Femur (tissue), 1 donor: ENCODE data around the gene ARHGAP45.

Experiments used
- DNase-seq: peaks from one replicate; pipeline ENCODE4 v3.0.0-alpha.2; 2017

Gene ARHGAP45

GRCh38 chr19:1038978-1039645 lies 27.9 kb upstream of the ARHGAP45 start:
- DNase-seq: no peak

DNA sequence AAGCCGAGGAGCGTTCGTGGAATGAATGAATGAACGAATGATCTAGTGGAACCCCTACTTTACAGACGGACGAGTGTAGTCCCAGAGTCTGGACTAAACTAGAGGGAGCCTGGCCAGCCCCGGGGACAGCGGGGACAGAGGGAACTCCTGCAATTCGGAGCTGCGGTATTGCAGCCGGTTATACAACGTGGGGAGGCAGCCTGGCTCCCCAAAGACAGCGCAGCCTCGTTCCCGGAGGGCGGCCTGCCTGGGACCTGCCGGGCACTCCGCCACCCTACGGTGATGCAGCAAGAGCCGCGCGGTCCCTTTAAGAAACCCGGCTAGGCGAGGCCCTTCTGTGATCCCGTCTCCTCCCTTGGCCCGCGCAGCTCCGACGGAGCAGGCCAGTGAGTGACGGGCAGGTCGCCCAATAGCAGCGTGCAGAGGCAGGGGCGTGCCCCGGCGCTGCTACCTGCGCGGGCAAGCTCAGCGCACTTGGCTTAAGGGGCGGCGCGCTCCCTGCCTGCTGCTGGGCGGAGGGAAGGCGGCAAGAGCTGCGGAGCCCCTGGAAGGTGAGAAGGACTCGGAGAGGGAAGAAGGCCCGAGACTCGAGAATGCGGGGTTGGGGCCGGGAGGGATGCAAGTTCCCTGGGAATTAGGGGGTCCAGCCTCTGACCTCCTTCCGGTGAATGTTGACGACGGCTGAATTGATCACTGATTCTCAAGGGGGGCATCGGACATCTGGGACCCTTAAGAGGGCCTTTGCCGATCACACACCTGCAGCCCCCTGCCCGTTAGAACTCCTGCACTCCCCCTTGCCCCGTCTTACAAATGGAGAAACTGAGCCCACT lies 27.1 kb upstream of the ARHGAP45 start, which contains the start of gene ABCA7:
Gene ABCA7 (plus strand): TSS at position 462 of the 830 bp plus-strand sequence. CDS start 1,255 bp downstream, outside the sequence.
- peak; percentile 97 for DNase-seq

DNA sequence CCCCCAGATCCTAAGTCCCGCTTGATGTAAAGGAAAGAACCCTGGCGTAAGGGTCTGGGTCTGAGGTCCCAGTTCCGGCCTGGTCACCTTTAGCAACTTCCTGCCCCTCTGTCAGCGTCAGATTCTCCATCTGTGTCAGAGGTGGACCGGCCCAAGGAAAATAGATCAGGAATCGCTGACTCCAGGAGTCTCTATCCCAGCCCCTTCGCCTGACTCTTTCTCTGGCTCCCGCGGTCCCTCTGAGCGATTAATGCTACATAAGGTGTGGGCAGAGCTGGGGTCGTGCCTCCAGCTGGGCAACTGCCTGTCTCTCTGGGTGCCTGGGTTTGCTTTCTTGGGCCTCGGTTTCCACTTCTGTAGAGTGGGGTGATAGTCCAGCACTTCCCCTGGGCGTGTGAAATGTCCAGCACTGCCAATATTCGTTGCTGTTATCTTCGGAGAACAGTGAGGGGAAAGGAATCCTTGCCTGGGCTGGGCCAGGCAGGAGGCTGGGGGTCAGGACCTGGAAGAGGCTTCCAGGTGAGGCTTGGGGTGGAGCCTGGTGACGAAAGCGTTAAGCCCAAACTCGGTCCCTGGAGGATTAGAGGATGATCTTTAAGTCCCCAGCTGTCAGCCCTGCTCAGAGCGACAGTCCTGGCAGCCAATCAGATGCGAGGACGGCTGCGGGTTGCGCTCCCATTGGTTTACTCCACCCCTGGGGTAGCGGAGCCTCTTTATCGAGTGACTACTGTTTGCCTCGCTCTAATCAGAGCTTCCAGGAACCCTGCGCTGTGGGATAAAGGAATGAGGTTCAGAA lies 26.3 kb upstream of the ARHGAP45 start:
- DNase-seq: peak; percentile 93

GRCh38 chr19:1041272-1041834 lies 25.6 kb upstream of the ARHGAP45 start:
- DNase-seq: no peak

- DNase-seq: peak; percentile 83
Observed at GRCh38 chr19:1041835-1042685, 24.9 kb upstream of the ARHGAP45 start.

DNA sequence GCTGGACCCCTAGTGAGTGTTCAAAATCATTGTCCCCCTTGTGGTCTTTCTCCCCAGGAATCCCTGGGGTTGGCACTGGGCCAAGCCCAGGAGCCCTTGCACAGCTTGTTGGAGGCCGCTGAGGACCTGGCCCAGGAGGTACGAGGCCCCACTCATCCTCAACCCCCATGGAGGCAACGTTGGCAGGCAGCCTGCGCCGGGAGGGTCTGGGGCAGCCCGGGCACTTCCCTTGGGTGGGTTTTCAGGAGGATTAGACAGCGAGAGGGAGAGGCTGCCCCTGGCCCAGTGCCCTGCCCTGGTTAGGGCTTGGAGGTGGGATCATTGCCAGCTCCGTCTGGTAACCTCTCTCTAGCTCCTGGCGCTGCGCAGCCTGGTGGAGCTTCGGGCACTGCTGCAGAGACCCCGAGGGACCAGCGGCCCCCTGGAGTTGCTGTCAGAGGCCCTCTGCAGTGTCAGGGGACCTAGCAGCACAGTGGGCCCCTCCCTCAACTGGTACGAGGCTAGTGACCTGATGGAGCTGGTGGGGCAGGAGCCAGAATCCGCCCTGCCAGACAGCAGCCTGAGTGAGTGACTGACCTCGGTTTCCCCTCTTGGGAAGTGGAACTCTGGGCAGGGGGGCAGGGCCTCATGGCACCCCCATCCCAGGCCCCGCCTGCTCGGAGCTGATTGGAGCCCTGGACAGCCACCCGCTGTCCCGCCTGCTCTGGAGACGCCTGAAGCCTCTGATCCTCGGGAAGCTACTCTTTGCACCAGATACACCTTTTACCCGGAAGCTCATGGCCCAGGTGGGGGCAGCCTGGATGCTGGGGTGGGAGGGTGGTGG lies 24.1 kb upstream of the ARHGAP45 start:
- peak; percentile 60 for DNase-seq

GRCh38 chr19:1045247-1045603 lies 21.7 kb upstream of the ARHGAP45 start:
- DNase-seq: no peak

DNA sequence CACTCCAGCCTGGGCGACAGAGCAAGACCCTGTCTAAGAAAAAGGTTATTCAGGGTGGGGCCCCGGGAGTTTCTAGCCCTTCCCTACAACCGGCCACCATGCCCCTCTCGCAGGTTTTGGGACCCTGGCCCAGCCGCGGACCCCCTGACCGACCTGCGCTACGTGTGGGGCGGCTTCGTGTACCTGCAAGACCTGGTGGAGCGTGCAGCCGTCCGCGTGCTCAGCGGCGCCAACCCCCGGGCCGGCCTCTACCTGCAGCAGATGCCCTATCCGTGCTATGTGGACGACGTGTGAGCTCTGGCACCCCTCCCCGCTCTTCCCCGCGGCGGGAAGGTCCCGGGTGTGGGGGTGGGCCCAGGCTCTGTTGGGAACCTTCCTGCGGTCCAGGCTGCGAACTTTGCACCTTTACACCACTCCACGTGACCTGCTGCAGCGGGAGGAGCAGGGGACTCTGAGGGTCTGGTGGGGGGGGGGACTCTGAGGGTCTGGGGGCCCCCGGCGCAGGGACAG lies 20.8 kb upstream of the ARHGAP45 start:
- no peak for DNase-seq

GRCh38 chr19:1046836-1047695 lies 19.9 kb upstream of the ARHGAP45 start:
- DNase-seq: no peak

- no peak for DNase-seq
Observed at GRCh38 chr19:1047696-1048147, 19.2 kb upstream of the ARHGAP45 start.

DNA sequence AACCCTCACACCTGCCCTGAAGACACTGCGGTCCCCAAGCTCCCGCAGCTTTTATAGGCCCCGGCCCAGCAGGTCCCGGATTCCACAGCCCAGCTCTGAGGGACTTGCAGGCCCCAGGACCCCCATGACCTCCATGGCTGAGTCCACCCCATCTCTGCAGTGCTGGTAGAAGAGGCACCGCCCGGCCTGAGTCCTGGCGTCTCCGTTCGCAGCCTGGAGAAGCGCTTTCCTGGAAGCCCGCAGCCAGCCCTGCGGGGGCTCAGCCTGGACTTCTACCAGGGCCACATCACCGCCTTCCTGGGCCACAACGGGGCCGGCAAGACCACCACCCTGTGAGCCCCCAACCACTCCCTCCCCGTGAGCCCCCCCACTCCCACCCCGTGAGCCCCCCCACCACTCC lies 17.9 kb upstream of the ARHGAP45 start:
- no peak for DNase-seq

DNA sequence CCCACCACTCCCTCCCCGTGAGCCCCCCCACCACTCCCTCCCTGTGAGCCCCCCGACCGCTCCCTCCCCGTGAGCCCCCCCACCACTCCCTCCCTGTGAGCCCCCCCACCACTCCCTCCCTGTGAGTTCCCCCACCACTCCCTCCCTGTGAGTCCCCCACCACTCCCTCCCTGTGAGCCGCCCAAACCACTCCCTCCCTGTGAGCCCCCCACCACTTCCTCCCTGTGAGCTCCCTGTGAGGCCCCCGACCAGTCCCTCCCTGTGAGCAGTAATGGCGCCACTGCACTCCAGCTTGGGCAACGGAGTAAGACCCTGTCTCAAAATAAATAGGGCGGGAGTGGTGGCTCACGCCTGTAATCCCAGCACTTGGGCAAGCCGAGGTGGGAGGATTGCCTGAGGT lies 17.2 kb upstream of the ARHGAP45 start:
- DNase-seq: no peak

DNA sequence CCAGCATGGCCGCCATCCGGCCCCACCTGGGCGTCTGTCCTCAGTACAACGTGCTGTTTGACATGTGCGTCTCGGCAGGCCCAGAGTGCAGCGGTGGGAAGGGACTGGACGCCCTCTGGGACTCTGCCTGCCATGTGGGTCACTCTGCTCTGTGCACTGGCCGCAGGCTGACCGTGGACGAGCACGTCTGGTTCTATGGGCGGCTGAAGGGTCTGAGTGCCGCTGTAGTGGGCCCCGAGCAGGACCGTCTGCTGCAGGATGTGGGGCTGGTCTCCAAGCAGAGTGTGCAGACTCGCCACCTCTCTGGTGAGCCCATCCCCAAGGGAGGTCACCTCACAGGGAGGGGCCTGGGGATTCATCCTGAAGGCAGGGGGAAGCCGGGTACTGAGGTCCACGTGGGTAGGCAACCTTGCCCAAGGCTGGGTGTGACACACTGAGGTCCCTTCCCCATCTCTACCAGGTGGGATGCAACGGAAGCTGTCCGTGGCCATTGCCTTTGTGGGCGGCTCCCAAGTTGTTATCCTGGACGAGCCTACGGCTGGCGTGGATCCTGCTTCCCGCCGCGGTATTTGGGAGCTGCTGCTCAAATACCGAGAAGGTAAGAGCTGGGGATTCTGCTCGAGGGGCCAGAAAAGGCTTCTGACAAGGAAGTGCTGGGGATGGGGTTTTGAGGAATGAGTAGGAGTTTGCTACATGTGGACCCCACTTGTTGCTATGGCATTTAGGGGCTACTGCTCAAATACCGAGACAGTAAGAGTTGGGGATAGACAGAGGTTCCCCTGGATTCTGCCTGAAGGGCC lies 15.8 kb upstream of the ARHGAP45 start:
- DNase-seq: no peak

- DNase-seq: no peak
Observed at GRCh38 chr19:1051791-1052190, 15.2 kb upstream of the ARHGAP45 start.

GRCh38 chr19:1052349-1052975 lies 14.5 kb upstream of the ARHGAP45 start:
- no peak for DNase-seq

- DNase-seq: no peak
Observed at GRCh38 chr19:1053176-1054101, 13.5 kb upstream of the ARHGAP45 start.
